ENCODE measurements around the gene MIS12. TPM values are rescaled to one million over a fixed set of nuclear protein-coding genes. Genes with fewer than 3 reads are reported as not detected.

MIS12 gene
- total RNA-seq, 1 donor from 2014 or later: 28.1 TPM

DNA sequence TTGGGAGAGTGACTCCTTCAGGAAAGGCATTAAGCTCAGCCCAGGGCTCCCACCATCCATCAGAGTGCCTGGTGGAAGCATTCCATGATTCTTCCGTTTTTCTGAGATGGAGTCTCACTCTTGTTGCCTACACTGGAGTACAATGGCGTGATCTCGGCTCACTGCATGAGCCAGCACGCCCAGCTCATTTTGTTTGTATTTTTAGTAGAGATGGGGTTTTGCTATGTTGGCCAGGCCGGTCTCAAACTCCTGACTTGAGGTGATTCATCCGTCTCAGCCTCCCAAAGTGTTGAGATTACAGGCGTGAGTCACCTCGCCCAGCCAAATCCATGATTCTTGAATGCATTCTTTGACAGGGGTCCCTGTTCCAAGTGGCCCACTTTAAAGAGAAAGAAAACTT is 23.1 kb downstream of the MIS12 start:
- H3K9me3 Mint-ChIP-seq: no peaks in the 10 kb centered on the region
- no peaks in the 10 kb centered on the region for H3K4me1 Mint-ChIP-seq (ENCODE audit: unreplicated experiment)
- H3K4me3 Mint-ChIP-seq: no peak overlapping the region
- no peak for TF ChIP-seq CTCF (conservative IDR thresholded peaks at IDR 0.05)
- no peak overlapping the region for H3K27ac Mint-ChIP-seq
- DNase-seq (ENCODE audit: extremely low spot score, unreplicated experiment): no peak
- peaks cover 8% of the 10 kb centered on the region for H3K27me3 Mint-ChIP-seq
- no peaks in the 10 kb centered on the region for H3K36me3 Mint-ChIP-seq

GRCh38 chr17:5510771-5511170 is 24.4 kb downstream of the MIS12 start:
- peaks cover 10% of the 10 kb centered on the region for H3K27me3 Mint-ChIP-seq
- H3K4me1 Mint-ChIP-seq (ENCODE audit: unreplicated experiment): no peaks in the 10 kb centered on the region
- no peaks in the 10 kb centered on the region for H3K9me3 Mint-ChIP-seq
- H3K36me3 Mint-ChIP-seq: no peaks in the 10 kb centered on the region
- H3K4me3 Mint-ChIP-seq: no peak overlapping the region
- H3K27ac Mint-ChIP-seq: no peak overlapping the region
- no peak for DNase-seq (ENCODE audit: extremely low spot score, unreplicated experiment)
- no peak for TF ChIP-seq CTCF (conservative IDR thresholded peaks at IDR 0.05)

DNA sequence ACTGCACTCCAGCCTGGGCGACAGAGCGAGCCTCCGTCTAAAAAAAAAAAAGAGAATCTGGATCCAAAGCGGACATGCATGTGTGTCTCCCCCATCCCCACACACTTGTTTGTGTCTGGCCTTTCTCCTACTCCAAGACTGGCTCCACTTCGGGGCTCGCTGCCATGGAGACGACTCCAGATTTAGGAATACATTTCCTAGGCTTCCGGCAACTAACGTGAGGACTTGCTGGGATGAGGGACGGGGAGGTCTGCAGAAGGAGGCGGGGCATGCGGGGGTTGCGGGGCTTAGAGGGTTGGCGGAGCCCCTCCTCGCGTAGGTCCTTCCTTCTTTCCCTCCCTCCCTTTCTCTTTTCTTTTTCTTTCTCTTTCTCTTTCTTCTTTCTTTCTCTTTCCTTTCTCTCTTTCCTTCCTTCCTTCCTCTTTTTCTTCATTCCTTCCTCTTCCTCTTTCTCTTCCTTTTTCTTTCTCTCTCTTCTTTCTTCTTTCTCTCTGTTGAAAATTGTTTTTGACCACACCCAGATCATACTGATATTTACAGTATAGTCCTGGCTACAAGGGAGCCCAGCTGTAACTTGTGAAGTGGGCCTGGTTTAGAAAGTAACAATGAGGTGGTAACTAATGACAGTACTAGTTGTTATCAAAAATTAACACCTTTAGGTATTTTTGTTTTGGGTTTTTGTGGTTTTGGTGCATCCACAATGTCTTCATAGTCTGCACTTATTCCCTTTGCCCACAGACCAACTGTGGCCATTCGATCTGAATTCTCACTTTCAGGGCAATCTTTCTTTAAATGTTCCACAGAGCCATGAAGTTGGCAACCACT is 25.2 kb downstream of the MIS12 start:
- no peak for DNase-seq (ENCODE audit: extremely low spot score, unreplicated experiment)
- H3K27me3 Mint-ChIP-seq: peaks cover 17% of the 10 kb centered on the region
- H3K4me3 Mint-ChIP-seq: no peak overlapping the region
- H3K27ac Mint-ChIP-seq: no peak overlapping the region
- no peaks in the 10 kb centered on the region for H3K4me1 Mint-ChIP-seq (ENCODE audit: unreplicated experiment)
- H3K9me3 Mint-ChIP-seq: peaks cover 5% of the 10 kb centered on the region
- no peaks in the 10 kb centered on the region for H3K36me3 Mint-ChIP-seq
- no peak for TF ChIP-seq CTCF (conservative IDR thresholded peaks at IDR 0.05)

DNA sequence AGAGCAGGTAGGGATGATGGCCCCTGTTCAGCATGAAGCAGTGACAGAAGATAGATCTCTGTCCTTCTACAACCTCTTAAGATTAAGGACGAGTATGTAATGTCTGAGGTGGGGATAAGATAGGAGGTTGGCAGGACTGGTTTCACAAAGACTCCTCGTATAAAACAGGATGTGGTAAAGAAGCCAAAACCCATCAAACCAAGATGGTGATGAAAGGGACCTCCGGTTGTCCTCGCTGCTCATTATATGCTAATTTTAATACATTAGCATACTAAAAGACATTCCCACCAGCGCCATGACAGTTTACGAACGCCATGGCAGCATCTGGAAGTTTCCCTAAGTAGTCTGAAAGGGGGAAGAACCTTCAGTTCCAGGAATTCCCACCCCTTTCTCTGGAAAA is 27.3 kb downstream of the MIS12 start:
- peaks cover 5% of the 10 kb centered on the region for H3K9me3 Mint-ChIP-seq
- H3K4me1 Mint-ChIP-seq (ENCODE audit: unreplicated experiment): no peaks in the 10 kb centered on the region
- H3K27me3 Mint-ChIP-seq: peaks cover 24% of the 10 kb centered on the region
- DNase-seq (ENCODE audit: extremely low spot score, unreplicated experiment): no peak
- H3K4me3 Mint-ChIP-seq: no peak overlapping the region
- no peaks in the 10 kb centered on the region for H3K36me3 Mint-ChIP-seq
- no peak for TF ChIP-seq CTCF (conservative IDR thresholded peaks at IDR 0.05)
- H3K27ac Mint-ChIP-seq: no peak overlapping the region

- H3K4me1 Mint-ChIP-seq (ENCODE audit: unreplicated experiment): no peaks in the 10 kb centered on the region
- no peak for DNase-seq (ENCODE audit: extremely low spot score, unreplicated experiment)
- no peak for TF ChIP-seq CTCF (conservative IDR thresholded peaks at IDR 0.05)
- no peak overlapping the region for H3K4me3 Mint-ChIP-seq
- peaks cover 24% of the 10 kb centered on the region for H3K27me3 Mint-ChIP-seq
- no peaks in the 10 kb centered on the region for H3K36me3 Mint-ChIP-seq
- H3K9me3 Mint-ChIP-seq: peaks cover 5% of the 10 kb centered on the region
- no peak overlapping the region for H3K27ac Mint-ChIP-seq
These were observed 28.6 kb downstream of the MIS12 start for GRCh38 chr17:5514976-5515375.

Data from type B pancreatic cell (in vitro differentiated cells).